Skeletal muscle tissue (tissue), 4 donors: ENCODE measurements around the gene SEPTIN12. TPM values are rescaled to one million over a fixed set of nuclear protein-coding genes. Genes with fewer than 3 reads are reported as not detected.
A peak's percentile ranks its signal among the peaks of the same experiment; 100 is the strongest.
"Not testable (repeated sequence)": the region's sequence is repeated elsewhere in the genome, so short reads cannot be mapped to it uniquely, and the experiment has no call there.

Experiments used
- H3K27ac ChIP-seq: one replicate; pipeline ENCODE4 v1.7.0; 2013; ENCODE audit warnings: mild to moderate bottlenecking, low read depth, low read length, inconsistent platforms
- H3K27me3 ChIP-seq, 3 donors: one replicate each; pipeline ENCODE4 v1.7.0; 2013; ENCODE audit warnings: low read length in 3 of 3; ENCODE audit not compliant: control insufficient read depth in 3 of 3, insufficient read depth in 3 of 3
- H3K36me3 ChIP-seq, 3 donors: one replicate each; pipeline ENCODE4 v1.7.0; 2013; ENCODE audit warnings: low read length in 3 of 3; ENCODE audit not compliant: control insufficient read depth in 3 of 3, insufficient read depth in 3 of 3
- H3K4me1 ChIP-seq, 3 donors: one replicate each; pipeline ENCODE4 v1.7.0; 2013; ENCODE audit warnings: low read length in 3 of 3, mild to moderate bottlenecking in 3 of 3; ENCODE audit not compliant: control insufficient read depth in 3 of 3, insufficient read depth in 3 of 3
- H3K4me3 ChIP-seq, 3 donors: one replicate each; pipeline ENCODE4 v1.7.0; 2013; ENCODE audit warnings: low read length in 3 of 3
- H3K9ac ChIP-seq, 3 donors: one replicate each; pipeline ENCODE4 v1.7.0; 2013; ENCODE audit warnings: low read length in 3 of 3, mild to moderate bottlenecking in 3 of 3, moderate library complexity in 2 of 3, low read depth in 1 of 3
- H3K9me3 ChIP-seq, 3 donors: one replicate each; pipeline ENCODE4 v1.7.0; 2013; ENCODE audit warnings: low read length in 3 of 3; ENCODE audit not compliant: control insufficient read depth in 3 of 3
- total RNA-seq: library from RNA; depleted of rRNA; stranded (reverse); fragments of >200 nt; gene quantifications from one replicate; pipeline ENCODE4 v1.2.3, GENCODE V29; 2014
- donor health status: Osteomylitis.

Gene SEPTIN12
- total RNA-seq, 1 donor from 2014 or later, result not detected

DNA sequence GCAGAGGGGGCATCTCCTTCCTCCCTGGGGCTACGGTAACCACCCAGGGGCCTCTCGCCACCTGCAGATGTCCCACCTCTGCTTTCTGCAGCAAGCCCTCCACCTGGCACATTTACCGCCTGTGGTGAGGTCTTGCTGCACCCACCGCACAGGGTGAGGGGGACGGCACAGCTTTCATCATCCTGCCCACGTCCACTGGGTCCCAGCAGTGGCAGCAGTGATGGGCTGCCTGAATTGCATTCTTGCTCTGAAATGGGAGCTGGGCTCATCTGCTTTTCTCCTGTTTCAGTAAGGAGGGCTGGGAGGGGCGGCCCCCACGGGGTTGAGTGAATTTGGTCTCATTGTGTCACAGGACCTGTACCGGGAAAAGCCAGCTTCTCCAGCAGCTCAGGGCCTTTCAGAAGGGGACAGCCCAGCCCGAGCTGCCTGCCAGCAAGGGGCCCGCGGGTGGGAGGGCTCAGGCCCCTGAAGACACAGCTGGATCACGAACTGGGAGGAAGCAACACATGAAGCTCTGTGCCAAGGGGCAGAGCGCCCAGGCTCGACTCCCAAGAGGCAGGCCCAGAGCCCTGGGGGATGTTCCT, 41.1 kb downstream of the SEPTIN12 start:
- Histone ChIP-seq H3K36me3 (peaks cover 14 to 21% (median 16%) of the 10 kb centered on the region in 3 donors), H3K27ac (no peak overlapping the region), H3K4me3 (no peak overlapping the region), H3K27me3 (peaks cover 0 to 10% (median 3%) of the 10 kb centered on the region in 3 donors), H3K9ac (peak overlapping the region in 2 of 3 donors; percentile 4 to 28), H3K4me1 (peaks cover 4 to 18% (median 5%) of the 10 kb centered on the region in 3 donors), H3K9me3 (no peaks in the 10 kb centered on the region)

DNA sequence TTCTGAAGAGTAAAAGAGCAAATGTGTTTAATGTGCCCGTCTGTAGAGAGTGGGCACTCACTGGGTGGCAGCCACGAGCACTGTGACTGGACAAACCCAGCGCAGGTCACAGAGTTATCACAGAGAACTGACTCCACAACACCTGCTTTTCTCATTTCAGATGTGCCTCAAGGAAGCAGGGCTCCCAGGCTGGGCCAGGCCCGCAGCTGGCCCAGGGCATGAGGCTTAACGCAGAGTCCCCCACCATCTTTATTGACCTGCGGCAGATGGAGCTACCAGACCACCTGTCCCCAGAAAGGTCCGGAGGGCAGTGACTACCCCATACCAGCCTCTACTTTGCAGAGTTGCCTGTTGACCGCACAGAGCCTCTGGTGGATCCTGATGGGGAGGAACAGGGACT, 41.9 kb downstream of the SEPTIN12 start:
- peaks cover 0 to 10% (median 3%) of the 10 kb centered on the region in 3 donors for H3K27me3 ChIP-seq
- no peak overlapping the region for H3K4me3 ChIP-seq
- H3K36me3 ChIP-seq, result peaks cover 8 to 12% (median 10%) of the 10 kb centered on the region in 3 donors
- no peaks in the 10 kb centered on the region for H3K9me3 ChIP-seq
- H3K27ac ChIP-seq, result no peak overlapping the region
- peaks cover 4 to 18% (median 5%) of the 10 kb centered on the region in 3 donors for H3K4me1 ChIP-seq
- peak overlapping the region in 1 of 3 donors; percentile 28 for H3K9ac ChIP-seq

- H3K9ac ChIP-seq, result no peak overlapping the region
- H3K4me1 ChIP-seq, result peaks cover 4 to 18% (median 5%) of the 10 kb centered on the region in 3 donors
- no peak overlapping the region for H3K27ac ChIP-seq
- peaks cover 0 to 10% (median 3%) of the 10 kb centered on the region in 3 donors for H3K27me3 ChIP-seq
- H3K4me3 ChIP-seq, result no peak overlapping the region
- H3K9me3 ChIP-seq, result no peaks in the 10 kb centered on the region
- peaks cover 3 to 6% (median 4%) of the 10 kb centered on the region in 3 donors for H3K36me3 ChIP-seq
These were observed 42.9 kb downstream of the SEPTIN12 start for GRCh38 chr16:4745274-4745569.

GRCh38 chr16:4744555-4745273, 43.4 kb downstream of the SEPTIN12 start:
- Histone ChIP-seq H3K4me3 (no peak overlapping the region), H3K4me1 (peaks cover 4 to 18% (median 5%) of the 10 kb centered on the region in 3 donors), H3K27ac (no peak overlapping the region), H3K36me3 (peaks cover under 1% of the 10 kb centered on the region in 3 donors), H3K9ac (no peak overlapping the region), H3K27me3 (peaks cover 0 to 10% (median 3%) of the 10 kb centered on the region in 3 donors), H3K9me3 (no peaks in the 10 kb centered on the region)

GRCh38 chr16:4743226-4743878, 44.8 kb downstream of the SEPTIN12 start:
- Histone ChIP-seq H3K9me3 (no peaks in the 10 kb centered on the region), H3K27ac (no peak overlapping the region), H3K27me3 (peaks cover 0 to 11% (median 3%) of the 10 kb centered on the region in 3 donors), H3K36me3 (no peaks in the 10 kb centered on the region), H3K9ac (no peak overlapping the region), H3K4me3 (peak overlapping the region in 1 of 3 donors; percentile 13), H3K4me1 (peaks cover 4 to 18% (median 5%) of the 10 kb centered on the region in 3 donors)

DNA sequence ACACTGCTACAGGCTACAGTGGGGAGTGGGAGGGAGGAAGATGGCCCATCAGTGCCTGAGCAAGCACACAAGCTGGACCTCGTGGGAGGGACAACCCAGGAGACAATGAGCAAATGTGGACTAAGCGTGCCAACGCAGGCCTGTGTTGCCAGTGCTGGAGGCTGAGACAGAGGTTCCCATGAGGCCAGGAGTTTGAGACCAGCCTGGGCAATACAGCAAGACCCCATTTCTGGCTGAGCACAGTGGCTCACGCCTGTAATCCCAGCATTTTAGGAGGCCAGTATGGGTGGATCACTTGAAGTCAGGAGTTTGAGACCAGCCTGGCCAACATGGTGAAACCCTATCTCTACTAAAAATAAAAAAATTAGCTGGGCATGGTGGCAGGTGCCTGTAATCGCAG, 49.8 kb downstream of the SEPTIN12 start:
- H3K9ac ChIP-seq, H3K27ac ChIP-seq, H3K27me3 ChIP-seq, H3K36me3 ChIP-seq, H3K9me3 ChIP-seq, H3K4me3 ChIP-seq: not testable (repeated sequence)
- H3K4me1 ChIP-seq, result peaks cover 7 to 20% (median 12%) of the 10 kb centered on the region in 3 donors

GRCh38 chr16:4737545-4737944, 50.6 kb downstream of the SEPTIN12 start:
- H3K9ac ChIP-seq, result no peak overlapping the region
- no peaks in the 10 kb centered on the region for H3K9me3 ChIP-seq
- H3K27me3 ChIP-seq, result peaks cover 0 to 3% (median 0%) of the 10 kb centered on the region in 3 donors
- no peak overlapping the region for H3K4me3 ChIP-seq
- H3K27ac ChIP-seq, result no peak overlapping the region
- H3K4me1 ChIP-seq, result peaks cover 6 to 20% (median 8%) of the 10 kb centered on the region in 3 donors
- H3K36me3 ChIP-seq, result no peaks in the 10 kb centered on the region

GRCh38 chr16:4736546-4736945, 51.6 kb downstream of the SEPTIN12 start:
- Histone ChIP-seq H3K36me3 (peaks cover 0 to 4% (median 3%) of the 10 kb centered on the region in 3 donors), H3K9ac (no peak overlapping the region), H3K4me3 (no peak overlapping the region), H3K27me3 (peaks cover 0 to 2% (median 0%) of the 10 kb centered on the region in 3 donors), H3K27ac (no peak overlapping the region), H3K4me1 (peaks cover 6 to 20% (median 8%) of the 10 kb centered on the region in 3 donors), H3K9me3 (no peaks in the 10 kb centered on the region)

DNA sequence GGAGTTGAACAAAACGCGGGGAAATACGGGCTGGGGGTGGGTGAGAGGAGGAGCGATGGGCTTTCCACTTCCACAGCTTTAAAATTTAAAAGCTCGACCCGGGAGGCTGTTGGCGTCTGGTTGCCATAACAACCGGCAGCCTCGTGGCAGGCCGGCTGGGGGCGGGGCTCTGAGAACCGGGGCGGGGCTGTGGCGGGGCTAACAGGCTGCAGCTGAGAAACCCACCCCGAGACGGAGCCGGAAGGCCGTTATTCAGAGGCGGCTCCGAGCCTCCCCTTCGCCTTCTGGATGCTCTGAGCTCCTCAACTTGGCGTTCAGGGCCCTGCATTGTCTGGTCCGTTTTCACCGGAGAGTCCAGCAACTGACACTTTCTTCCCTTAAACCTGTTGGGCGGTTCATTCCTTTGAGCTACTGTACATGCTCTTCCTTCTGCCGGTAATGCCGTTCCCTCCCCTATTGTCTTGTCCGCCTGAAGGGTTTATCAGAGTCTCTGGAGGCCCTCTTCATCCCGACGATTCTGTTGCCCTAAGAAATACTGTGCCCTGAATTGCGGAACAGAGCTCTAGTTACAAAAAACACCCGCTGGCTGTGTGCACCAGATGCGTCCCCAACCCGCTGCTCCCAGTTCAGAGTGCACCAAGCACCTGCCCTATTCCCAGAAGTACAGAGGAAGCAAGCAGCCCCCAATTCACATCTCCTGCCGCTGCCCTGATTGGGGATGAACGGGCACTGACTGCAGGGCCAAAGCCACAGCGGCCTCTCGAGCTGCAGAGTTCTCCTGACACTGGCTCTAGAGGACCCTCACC, 53.2 kb downstream of the SEPTIN12 start:
- H3K27me3 ChIP-seq, result peaks cover 0 to 2% (median 0%) of the 10 kb centered on the region in 3 donors
- peak overlapping the region; percentile 68 to 91 (median 86) for H3K9ac ChIP-seq
- H3K27ac ChIP-seq, result peak overlapping the region; percentile 86
- no peaks in the 10 kb centered on the region for H3K9me3 ChIP-seq
- peak overlapping the region; percentile 90 to 98 (median 95) for H3K4me3 ChIP-seq
- peaks cover 3 to 12% (median 4%) of the 10 kb centered on the region in 3 donors for H3K36me3 ChIP-seq
- H3K4me1 ChIP-seq, result peaks cover 6 to 20% (median 8%) of the 10 kb centered on the region in 3 donors
